Measurements from ENCODE around the gene ZSCAN5C.
"Not testable (repeated sequence)": the region's sequence is repeated elsewhere in the genome, so short reads cannot be mapped to it uniquely, and the experiment has no call there.

Gene ZSCAN5C

DNA sequence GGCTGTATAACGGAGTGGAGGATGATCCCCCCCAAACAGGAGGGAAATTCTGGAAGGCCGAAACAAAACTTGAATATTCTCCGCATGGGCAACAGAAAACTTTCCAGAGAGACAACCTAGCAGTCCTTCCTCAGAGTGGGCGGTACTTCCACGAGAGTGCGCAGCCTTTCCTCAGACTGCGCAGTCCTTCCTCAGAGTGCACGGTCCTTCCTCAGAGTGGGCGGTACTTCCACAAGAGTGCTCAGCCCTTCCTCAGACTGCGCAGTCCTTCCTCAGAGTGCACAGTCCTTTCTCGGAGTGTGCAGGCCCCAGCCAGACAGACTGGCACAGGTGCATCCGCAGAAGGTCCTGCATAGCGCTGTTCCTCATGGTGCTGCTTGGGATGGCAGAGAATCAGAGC lies 39.0 kb upstream of the ZSCAN5C start:
- 96 to 97% methylated on average over 13 of the region's 13 CpGs for WGBS, 2 experiments
- no peaks in the 10 kb centered on the region for H3K4me1 ChIP-seq (ENCODE audit: control insufficient read depth, insufficient read depth, low read length)
- H3K9me3 ChIP-seq (ENCODE audit: control insufficient read depth, low read length), result no peaks in the 10 kb centered on the region
- no peaks in the 10 kb centered on the region for H3K36me3 ChIP-seq (ENCODE audit: control insufficient read depth, insufficient read depth, low read length)
- H3K27me3 ChIP-seq (ENCODE audit: control insufficient read depth, insufficient read depth, low read length, poor library complexity, severe bottlenecking), result no peaks in the 10 kb centered on the region
- no peak overlapping the region for H3K4me3 ChIP-seq (ENCODE audit: insufficient read depth, low read depth, low read length)
- H3K27ac ChIP-seq (ENCODE audit: insufficient read depth, low read depth, low read length, poor library complexity, severe bottlenecking), result no peak overlapping the region

DNA sequence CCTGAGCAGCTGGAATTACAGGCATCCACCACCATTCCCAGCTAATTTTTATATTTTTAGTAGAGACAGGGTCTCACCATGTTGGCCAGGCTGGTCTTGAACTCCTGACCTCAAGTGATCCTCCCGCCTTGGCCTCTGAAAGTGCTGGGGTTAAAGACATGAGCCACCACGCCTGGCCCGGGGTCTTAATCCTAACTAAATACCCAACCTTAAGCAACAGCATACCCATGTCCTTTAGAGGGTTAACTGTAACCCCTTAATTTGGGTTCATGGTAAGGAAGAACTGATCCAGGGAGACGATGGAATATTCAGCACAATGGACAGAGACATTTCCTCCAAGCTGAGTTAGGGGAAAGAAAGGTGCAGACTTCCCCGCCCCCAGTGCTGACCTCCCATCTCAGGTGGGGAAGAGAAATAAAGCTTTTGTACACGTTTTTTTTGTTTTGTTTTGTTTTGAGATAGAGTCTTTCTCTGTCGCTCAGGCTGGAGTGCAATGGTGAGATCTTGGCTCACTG lies 35.0 kb upstream of the ZSCAN5C start:
- Histone ChIP-seq H3K4me1 (ENCODE audit: control insufficient read depth, insufficient read depth, low read length) (no peaks in the 10 kb centered on the region), H3K9me3 (ENCODE audit: control insufficient read depth, low read length) (no peaks in the 10 kb centered on the region), H3K27me3 (ENCODE audit: control insufficient read depth, insufficient read depth, low read length, poor library complexity, severe bottlenecking) (no peaks in the 10 kb centered on the region), H3K4me3 (ENCODE audit: insufficient read depth, low read depth, low read length) (no peak overlapping the region), H3K36me3 (ENCODE audit: control insufficient read depth, insufficient read depth, low read length) (no peaks in the 10 kb centered on the region), H3K27ac (ENCODE audit: insufficient read depth, low read depth, low read length, poor library complexity, severe bottlenecking) (no peak overlapping the region)
- 46% methylated on average over 7 of the region's 7 CpGs for WGBS, 2 experiments

DNA sequence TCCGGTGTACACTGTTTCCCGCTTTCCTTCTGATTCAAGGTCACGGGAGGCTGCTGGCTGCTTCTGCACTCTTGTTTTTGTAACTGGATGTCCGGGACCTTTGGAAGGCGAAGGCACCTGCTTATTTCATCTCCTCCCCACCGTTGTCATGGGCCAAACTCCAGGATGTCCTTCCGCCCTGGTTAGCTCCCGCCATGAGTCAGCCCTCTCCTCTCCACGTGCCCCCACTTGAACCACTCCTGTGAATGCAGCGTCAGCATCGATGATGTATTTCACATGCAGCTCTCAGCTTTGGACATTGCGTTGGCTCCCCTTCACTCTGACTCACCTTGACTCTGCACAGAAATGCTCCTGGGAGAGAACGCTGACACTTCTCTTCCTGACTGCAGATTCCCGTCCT lies 31.8 kb upstream of the ZSCAN5C start:
- H3K36me3 ChIP-seq (ENCODE audit: control insufficient read depth, insufficient read depth, low read length), result no peaks in the 10 kb centered on the region
- no peak overlapping the region for H3K4me3 ChIP-seq (ENCODE audit: insufficient read depth, low read depth, low read length)
- H3K9me3 ChIP-seq (ENCODE audit: control insufficient read depth, low read length), result no peaks in the 10 kb centered on the region
- H3K4me1 ChIP-seq (ENCODE audit: control insufficient read depth, insufficient read depth, low read length), result peaks cover 2% of the 10 kb centered on the region
- WGBS, 2 experiments, result 83 to 84% methylated on average over 14 of the region's 14 CpGs
- no peaks in the 10 kb centered on the region for H3K27me3 ChIP-seq (ENCODE audit: control insufficient read depth, insufficient read depth, low read length, poor library complexity, severe bottlenecking)
- no peak overlapping the region for H3K27ac ChIP-seq (ENCODE audit: insufficient read depth, low read depth, low read length, poor library complexity, severe bottlenecking)

DNA sequence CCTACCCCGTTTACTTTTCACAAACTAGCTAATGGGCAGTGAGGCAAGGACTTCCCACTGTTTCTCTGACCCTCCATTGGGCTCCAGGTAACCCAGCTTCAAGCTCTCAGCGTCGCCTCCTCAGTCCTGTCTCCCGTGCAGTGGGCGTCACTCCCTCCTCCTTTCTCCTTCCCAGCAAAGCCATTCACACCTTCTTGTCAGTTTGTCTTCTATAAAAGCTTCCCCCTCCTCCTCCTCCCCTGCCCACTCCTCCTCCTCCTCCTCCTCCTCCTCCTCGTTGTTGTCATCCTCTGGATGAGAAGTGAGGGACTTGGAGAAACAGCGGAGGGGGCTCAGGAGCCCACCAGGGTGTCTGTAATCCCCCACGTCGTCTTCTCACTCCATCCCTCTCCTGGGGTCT lies 28.0 kb upstream of the ZSCAN5C start:
- 34 to 35% methylated on average over 7 to 8 of the region's 9 CpGs for WGBS, 2 experiments
- H3K9me3 ChIP-seq (ENCODE audit: control insufficient read depth, low read length), result no peaks in the 10 kb centered on the region
- peaks cover 16% of the 10 kb centered on the region for H3K4me1 ChIP-seq (ENCODE audit: control insufficient read depth, insufficient read depth, low read length)
- no peak overlapping the region for H3K4me3 ChIP-seq (ENCODE audit: insufficient read depth, low read depth, low read length)
- H3K27me3 ChIP-seq (ENCODE audit: control insufficient read depth, insufficient read depth, low read length, poor library complexity, severe bottlenecking), result no peaks in the 10 kb centered on the region
- no peaks in the 10 kb centered on the region for H3K36me3 ChIP-seq (ENCODE audit: control insufficient read depth, insufficient read depth, low read length)
- no peak overlapping the region for H3K27ac ChIP-seq (ENCODE audit: insufficient read depth, low read depth, low read length, poor library complexity, severe bottlenecking)

DNA sequence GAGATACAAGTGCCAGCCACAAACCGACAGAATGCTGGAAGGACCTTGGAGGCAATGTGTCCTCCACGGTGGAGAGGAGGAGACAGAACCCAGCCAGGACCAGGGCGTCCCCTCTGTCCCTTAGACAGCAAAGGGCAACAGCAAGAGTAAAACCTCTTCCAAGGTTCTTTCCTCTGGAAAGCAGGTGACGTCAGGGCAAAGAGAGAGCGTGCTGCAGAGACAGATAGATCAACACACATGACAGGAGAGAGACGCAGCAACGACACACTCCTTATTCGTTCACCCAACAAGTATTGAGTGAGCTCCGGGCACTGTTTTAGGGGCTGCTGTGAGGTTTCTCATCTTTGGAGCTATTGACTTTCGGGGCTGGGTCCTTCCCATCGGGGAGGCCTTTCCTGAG lies 27.5 kb upstream of the ZSCAN5C start:
- Histone ChIP-seq H3K36me3 (ENCODE audit: control insufficient read depth, insufficient read depth, low read length) (no peaks in the 10 kb centered on the region), H3K9me3 (ENCODE audit: control insufficient read depth, low read length) (no peaks in the 10 kb centered on the region), H3K27me3 (ENCODE audit: control insufficient read depth, insufficient read depth, low read length, poor library complexity, severe bottlenecking) (no peaks in the 10 kb centered on the region), H3K4me1 (ENCODE audit: control insufficient read depth, insufficient read depth, low read length) (peaks cover 16% of the 10 kb centered on the region), H3K27ac (ENCODE audit: insufficient read depth, low read depth, low read length, poor library complexity, severe bottlenecking) (no peak overlapping the region), H3K4me3 (ENCODE audit: insufficient read depth, low read depth, low read length) (no peak overlapping the region)
- 81 to 83% methylated on average over 11 of the region's 11 CpGs for WGBS, 2 experiments

DNA sequence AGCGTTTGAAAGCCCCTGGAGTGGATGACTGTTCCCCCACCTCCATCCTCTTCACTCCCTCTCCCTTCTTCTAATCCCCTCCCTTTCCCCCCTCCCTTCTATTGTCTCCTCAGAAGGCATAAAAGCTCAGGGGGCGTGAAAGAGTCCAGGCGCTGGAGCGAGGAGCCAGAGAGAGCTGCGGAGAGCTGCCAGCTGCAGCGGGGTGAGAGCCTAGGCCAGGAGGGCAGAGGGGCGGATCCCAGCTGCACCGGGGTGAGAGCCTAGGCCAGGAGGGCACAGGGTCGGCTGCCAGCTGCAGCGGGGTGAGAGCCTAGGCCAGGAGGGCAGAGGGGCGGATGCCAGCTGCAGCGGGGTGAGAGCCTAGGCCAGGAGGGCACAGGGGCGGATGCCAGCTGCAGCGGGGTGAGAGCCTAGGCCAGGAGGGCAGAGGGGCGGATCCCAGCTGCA lies 26.2 kb upstream of the ZSCAN5C start, which contains the start of gene GALP:
TSS of gene GALP (plus strand) at position 148 of the 447 bp plus-strand sequence. CDS start 1,101 bp downstream, outside the sequence.
- not testable (repeated sequence) for H3K27ac ChIP-seq (ENCODE audit: insufficient read depth, low read depth, low read length, poor library complexity, severe bottlenecking); H3K4me3 ChIP-seq (ENCODE audit: insufficient read depth, low read depth, low read length); H3K27me3 ChIP-seq (ENCODE audit: control insufficient read depth, insufficient read depth, low read length, poor library complexity, severe bottlenecking); H3K36me3 ChIP-seq (ENCODE audit: control insufficient read depth, insufficient read depth, low read length); H3K9me3 ChIP-seq (ENCODE audit: control insufficient read depth, low read length)
- WGBS, 2 experiments, result 39 to 44% methylated on average over 15 of the region's 15 CpGs
- H3K4me1 ChIP-seq (ENCODE audit: control insufficient read depth, insufficient read depth, low read length), result peaks cover 16% of the 10 kb centered on the region

DNA sequence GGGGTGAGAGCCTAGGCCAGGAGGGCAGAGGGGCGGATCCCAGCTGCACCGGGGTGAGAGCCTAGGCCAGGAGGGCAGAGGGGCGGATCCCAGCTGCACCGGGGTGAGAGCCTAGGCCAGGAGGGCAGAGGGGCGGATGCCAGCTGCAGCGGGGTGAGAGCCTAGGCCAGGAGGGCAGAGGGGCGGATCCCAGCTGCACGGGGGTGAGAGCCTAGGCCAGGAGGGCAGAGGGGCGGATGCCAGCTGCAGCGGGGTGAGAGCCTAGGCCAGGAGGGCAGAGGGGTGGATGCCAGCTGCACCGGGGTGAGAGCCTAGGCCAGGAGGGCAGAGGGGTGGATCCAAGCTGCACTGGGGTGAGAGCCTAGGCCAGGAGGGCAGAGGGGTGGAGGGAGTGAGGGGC lies 25.8 kb upstream of the ZSCAN5C start:
- H3K27me3 ChIP-seq (ENCODE audit: control insufficient read depth, insufficient read depth, low read length, poor library complexity, severe bottlenecking); H3K36me3 ChIP-seq (ENCODE audit: control insufficient read depth, insufficient read depth, low read length); H3K27ac ChIP-seq (ENCODE audit: insufficient read depth, low read depth, low read length, poor library complexity, severe bottlenecking); H3K9me3 ChIP-seq (ENCODE audit: control insufficient read depth, low read length); H3K4me3 ChIP-seq (ENCODE audit: insufficient read depth, low read depth, low read length): not testable (repeated sequence)
- H3K4me1 ChIP-seq (ENCODE audit: control insufficient read depth, insufficient read depth, low read length), result peaks cover 16% of the 10 kb centered on the region
- 77 to 86% methylated on average over 9 of the region's 11 CpGs for whole genome bisulfite sequencing, 2 experiments

DNA sequence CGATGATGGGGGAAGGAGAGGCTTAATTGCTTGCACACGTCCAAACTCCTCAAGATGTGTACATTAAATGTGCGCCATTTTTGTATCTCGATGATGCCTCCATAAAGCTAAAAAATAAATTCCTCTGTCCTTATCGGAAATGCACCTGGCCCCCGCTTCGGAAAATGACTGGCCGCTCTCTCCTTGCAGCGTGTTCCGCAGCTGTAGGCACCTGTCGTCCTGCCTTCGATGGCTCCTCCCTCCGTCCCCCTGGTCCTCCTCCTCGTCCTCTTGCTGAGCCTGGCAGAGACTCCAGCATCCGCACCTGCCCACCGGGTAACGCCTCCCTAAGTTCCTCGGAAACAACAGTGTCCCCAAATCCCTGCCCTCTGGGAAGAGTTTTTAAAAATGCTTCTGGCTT lies 25.2 kb upstream of the ZSCAN5C start:
- 90 to 91% methylated on average over 18 of the region's 18 CpGs for WGBS, 2 experiments
- Histone ChIP-seq H3K27me3 (ENCODE audit: control insufficient read depth, insufficient read depth, low read length, poor library complexity, severe bottlenecking) (no peaks in the 10 kb centered on the region), H3K9me3 (ENCODE audit: control insufficient read depth, low read length) (no peaks in the 10 kb centered on the region), H3K4me1 (ENCODE audit: control insufficient read depth, insufficient read depth, low read length) (peaks cover 16% of the 10 kb centered on the region), H3K4me3 (ENCODE audit: insufficient read depth, low read depth, low read length) (no peak overlapping the region), H3K27ac (ENCODE audit: insufficient read depth, low read depth, low read length, poor library complexity, severe bottlenecking) (no peak overlapping the region), H3K36me3 (ENCODE audit: control insufficient read depth, insufficient read depth, low read length) (no peaks in the 10 kb centered on the region)

DNA sequence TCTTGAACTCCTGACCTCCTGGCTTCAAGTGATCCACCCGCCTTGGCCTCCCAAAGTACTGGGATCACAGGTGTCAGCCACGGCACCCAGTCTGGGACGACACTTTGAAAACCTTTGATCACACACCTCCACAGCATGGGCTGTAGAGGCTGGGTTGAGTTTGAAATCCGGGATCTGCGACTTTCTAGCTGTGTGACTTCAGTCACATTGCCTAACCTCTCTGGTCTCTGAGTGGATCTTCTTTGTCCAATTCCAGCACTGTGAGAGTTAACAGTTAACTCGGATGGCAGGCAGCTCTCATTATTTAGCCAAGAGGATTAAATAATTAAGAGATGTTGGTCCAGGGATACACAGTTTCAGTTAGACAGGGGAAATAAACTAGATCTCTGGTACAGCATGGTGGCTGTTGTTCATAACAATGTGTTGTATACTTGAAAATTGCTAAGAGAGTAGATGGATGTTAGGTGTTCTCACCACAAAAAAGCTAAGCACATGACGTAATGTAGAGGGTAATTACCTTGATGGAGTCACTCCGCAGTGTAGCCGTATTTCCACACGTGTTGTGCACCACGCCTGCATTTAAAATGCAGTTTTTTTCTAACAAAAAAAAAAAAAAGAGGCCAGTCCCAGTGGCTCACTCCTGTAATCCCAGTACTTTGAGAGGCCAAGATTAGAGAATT lies 24.4 kb upstream of the ZSCAN5C start:
- Histone ChIP-seq H3K36me3 (ENCODE audit: control insufficient read depth, insufficient read depth, low read length) (no peaks in the 10 kb centered on the region), H3K27me3 (ENCODE audit: control insufficient read depth, insufficient read depth, low read length, poor library complexity, severe bottlenecking) (no peaks in the 10 kb centered on the region), H3K9me3 (ENCODE audit: control insufficient read depth, low read length) (no peaks in the 10 kb centered on the region), H3K27ac (ENCODE audit: insufficient read depth, low read depth, low read length, poor library complexity, severe bottlenecking) (no peak overlapping the region), H3K4me1 (ENCODE audit: control insufficient read depth, insufficient read depth, low read length) (peaks cover 16% of the 10 kb centered on the region), H3K4me3 (ENCODE audit: insufficient read depth, low read depth, low read length) (no peak overlapping the region)
- WGBS, 2 experiments, result 75 to 80% methylated on average over 11 of the region's 11 CpGs

DNA sequence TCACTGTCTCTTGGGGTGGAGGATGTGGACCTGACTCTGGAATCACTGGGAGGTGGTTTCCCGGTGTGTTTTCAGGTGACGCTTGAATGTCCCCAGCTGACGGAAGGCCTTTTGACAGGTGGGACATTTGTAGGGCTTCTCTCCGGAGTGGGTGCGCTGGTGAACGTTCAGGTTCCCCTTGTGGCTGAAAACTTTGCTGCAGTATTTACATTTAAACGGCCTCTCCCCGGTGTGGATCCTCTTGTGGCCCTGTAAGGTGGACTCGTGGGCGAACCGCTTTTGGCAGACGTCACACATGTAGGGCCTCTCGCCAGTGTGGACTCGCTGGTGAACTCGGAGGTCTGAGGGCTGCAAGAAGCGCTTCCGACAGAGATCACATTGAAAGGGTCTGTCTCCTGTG lies 12.3 kb upstream of the ZSCAN5C start:
- Histone ChIP-seq H3K36me3 (ENCODE audit: control insufficient read depth, insufficient read depth, low read length) (no peaks in the 10 kb centered on the region), H3K9me3 (ENCODE audit: control insufficient read depth, low read length) (no peaks in the 10 kb centered on the region), H3K27ac (ENCODE audit: insufficient read depth, low read depth, low read length, poor library complexity, severe bottlenecking) (no peak overlapping the region), H3K4me1 (ENCODE audit: control insufficient read depth, insufficient read depth, low read length) (no peaks in the 10 kb centered on the region), H3K4me3 (ENCODE audit: insufficient read depth, low read depth, low read length) (no peak overlapping the region), H3K27me3 (ENCODE audit: control insufficient read depth, insufficient read depth, low read length, poor library complexity, severe bottlenecking) (no peaks in the 10 kb centered on the region)
- WGBS, 2 experiments, result 82 to 86% methylated on average over 17 of the region's 17 CpGs

Measured in ectodermal cell (in vitro differentiated cells).